HCT116 (cell line): ENCODE data around the gene HNF4A.

Source experiments
- CEBPB ChIP-seq: IDR thresholded peaks from 2 replicates; pipeline ENCODE4 v1.6.1; 2012; ENCODE audit warnings: low read depth
- EGR1 ChIP-seq: IDR thresholded peaks from 2 replicates; pipeline ENCODE4 v1.6.1; 2012; ENCODE audit warnings: low read depth
- ELF1 ChIP-seq: IDR thresholded peaks from 2 replicates; pipeline ENCODE4 v1.6.1; 2012; ENCODE audit warnings: low read depth, borderline replicate concordance
- EZH2phosphoT487 ChIP-seq: fragments of 200-600 bp; IDR thresholded peaks from 2 replicates; pipeline ENCODE4 v1.6.1; 2018; ENCODE audit warnings: antibody characterized with exemption, borderline replicate concordance
- POLR2A ChIP-seq: IDR thresholded peaks from 2 replicates; pipeline ENCODE4 v1.7.0; 2011; ENCODE audit warnings: borderline replicate concordance; ENCODE audit not compliant: insufficient read depth, insufficient read length; ENCODE audit errors: extremely low read depth
- POLR2AphosphoS5 ChIP-seq: IDR thresholded peaks from 2 replicates; pipeline ENCODE4 v1.6.1; 2011; ENCODE audit warnings: mild to moderate bottlenecking, low read depth, low read length, moderate library complexity
- SIN3A ChIP-seq: IDR thresholded peaks from 2 replicates; pipeline ENCODE4 v1.6.1; 2012; ENCODE audit warnings: low read depth
- SP1 ChIP-seq: IDR thresholded peaks from 2 replicates; pipeline ENCODE4 v1.6.1; 2012; ENCODE audit warnings: low read depth
- YY1 ChIP-seq: IDR thresholded peaks from 2 replicates; pipeline ENCODE4 v1.6.1; 2011; ENCODE audit warnings: low read length, low read depth, moderate library complexity, mild to moderate bottlenecking; ENCODE audit not compliant: insufficient replicate concordance; ENCODE audit errors: extremely low read depth
- TF ChIP-seq, protein P1 (sequence below), 3 experiments: fragments of 200-600 bp in 1 of 3; sonication (generic) in 1 of 3; IDR thresholded peaks in 2 of 3; conservative IDR thresholded peaks in 1 of 3; 2 replicates each; pipeline ENCODE4 v1.5.1; 2012 to 2017; ENCODE audit warnings: low read depth in 2 of 3, low read length in 2 of 3, antibody characterized with exemption in 1 of 3, borderline replicate concordance in 1 of 3, control low read depth in 1 of 3, mild to moderate bottlenecking in 1 of 3, mixed read lengths in 1 of 3, mixed run types in 1 of 3, moderate library complexity in 1 of 3; ENCODE audit not compliant: insufficient read depth in 1 of 3
- TF ChIP-seq, protein P2 (sequence below): IDR thresholded peaks from 2 replicates; pipeline ENCODE4 v1.6.1; 2012

DNA sequence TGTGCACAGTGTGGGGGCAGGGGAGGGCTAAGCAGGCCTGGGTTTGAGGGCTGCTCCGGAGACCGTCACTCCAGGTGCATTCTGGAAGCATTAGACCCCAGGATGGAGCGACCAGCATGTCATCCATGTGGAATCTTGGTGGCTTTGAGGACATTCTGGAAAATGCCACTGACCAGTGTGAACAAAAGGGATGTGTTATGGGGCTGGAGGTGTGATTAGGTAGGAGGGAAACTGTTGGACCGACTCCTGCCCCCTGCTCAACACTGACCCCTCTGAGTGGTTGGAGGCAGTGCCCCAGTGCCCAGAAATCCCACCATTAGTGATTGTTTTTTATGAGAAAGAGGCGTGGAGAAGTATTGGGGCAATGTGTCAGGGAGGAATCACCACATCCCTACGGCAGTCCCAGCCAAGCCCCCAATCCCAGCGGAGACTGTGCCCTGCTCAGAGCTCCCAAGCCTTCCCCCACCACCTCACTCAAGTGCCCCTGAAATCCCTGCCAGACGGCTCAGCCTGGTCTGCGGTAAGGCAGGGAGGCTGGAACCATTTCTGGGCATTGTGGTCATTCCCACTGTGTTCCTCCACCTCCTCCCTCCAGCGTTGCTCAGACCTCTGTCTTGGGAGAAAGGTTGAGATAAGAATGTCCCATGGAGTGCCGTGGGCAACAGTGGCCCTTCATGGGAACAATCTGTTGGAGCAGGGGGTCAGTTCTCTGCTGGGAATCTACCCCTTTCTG is 76.2 kb downstream of the HNF4A start:
- TF ChIP-seq, protein P1, sequence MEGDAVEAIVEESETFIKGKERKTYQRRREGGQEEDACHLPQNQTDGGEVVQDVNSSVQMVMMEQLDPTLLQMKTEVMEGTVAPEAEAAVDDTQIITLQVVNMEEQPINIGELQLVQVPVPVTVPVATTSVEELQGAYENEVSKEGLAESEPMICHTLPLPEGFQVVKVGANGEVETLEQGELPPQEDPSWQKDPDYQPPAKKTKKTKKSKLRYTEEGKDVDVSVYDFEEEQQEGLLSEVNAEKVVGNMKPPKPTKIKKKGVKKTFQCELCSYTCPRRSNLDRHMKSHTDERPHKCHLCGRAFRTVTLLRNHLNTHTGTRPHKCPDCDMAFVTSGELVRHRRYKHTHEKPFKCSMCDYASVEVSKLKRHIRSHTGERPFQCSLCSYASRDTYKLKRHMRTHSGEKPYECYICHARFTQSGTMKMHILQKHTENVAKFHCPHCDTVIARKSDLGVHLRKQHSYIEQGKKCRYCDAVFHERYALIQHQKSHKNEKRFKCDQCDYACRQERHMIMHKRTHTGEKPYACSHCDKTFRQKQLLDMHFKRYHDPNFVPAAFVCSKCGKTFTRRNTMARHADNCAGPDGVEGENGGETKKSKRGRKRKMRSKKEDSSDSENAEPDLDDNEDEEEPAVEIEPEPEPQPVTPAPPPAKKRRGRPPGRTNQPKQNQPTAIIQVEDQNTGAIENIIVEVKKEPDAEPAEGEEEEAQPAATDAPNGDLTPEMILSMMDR (IDR thresholded peaks at IDR 0.05 in 2 of 3, conservative IDR thresholded peaks at IDR 0.05 in 1 of 3; ENCODE audit: borderline replicate concordance in 1 of 3, insufficient read depth in 1 of 3, low read depth in 2 of 3, low read length in 2 of 3) = peak in 2 of 3 experiments; percentile 13 to 25; a peak in 1 of 6 replicates
- no peak for TF ChIP-seq ELF1
- TF ChIP-seq EZH2phosphoT487 = no peak
- TF ChIP-seq POLR2A = no peak
- TF ChIP-seq CEBPB = no peak
- no peak for TF ChIP-seq EGR1
- no peak for TF ChIP-seq YY1
- no peak for TF ChIP-seq SIN3A
- no peak for TF ChIP-seq POLR2AphosphoS5
- no peak for TF ChIP-seq SP1
- TF ChIP-seq, protein P2, sequence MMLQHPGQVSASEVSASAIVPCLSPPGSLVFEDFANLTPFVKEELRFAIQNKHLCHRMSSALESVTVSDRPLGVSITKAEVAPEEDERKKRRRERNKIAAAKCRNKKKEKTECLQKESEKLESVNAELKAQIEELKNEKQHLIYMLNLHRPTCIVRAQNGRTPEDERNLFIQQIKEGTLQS = no peak
